ENCODE results near the gene CYP26C1.

The CYP26C1 gene

DNA sequence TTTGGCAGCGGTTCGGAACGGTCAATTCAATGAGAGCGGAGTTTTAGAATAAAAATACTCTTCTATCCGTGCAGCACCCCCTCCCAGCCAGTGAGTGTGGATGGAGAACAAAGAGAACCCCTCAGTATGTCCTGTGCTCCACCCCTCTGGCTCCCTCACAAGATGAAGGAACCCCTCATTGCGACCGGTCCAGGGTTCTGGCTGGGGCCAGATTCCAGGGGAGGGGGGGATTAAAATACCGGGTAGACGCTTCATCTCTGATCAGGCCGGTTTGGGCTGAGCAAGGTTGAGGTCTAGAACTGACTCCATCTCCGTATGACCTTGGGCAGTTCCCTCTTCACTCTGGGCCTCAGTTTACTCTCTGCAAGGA lies 5.9 kb downstream of the CYP26C1 start (continued):
- TF ChIP-seq ZNF837 (tag by site-specific recombination; IDR thresholded peaks at IDR 0.05) = no peak

GRCh38 chr10:93067443-93068365 lies 7.1 kb downstream of the CYP26C1 start:
- POLR2A ChIA-PET = no interaction called here

More at GRCh38 chr10:93067443-93068365, 7.1 kb downstream of the CYP26C1 start:
- CTCF ChIA-PET = interaction anchor here (0.6 to 1.7 kb wide), 9 partner anchors 8 to 309 kb away, joined by 3 to 10 read pairs (median 4); no protein-coding TSS in a partner anchor
- no peaks in the 10 kb centered on the region for H3K9me3 ChIP-seq (ENCODE audit: control insufficient read depth, insufficient read depth, low read depth, low read length)
- no peak overlapping the region for H3K4me3 ChIP-seq (ENCODE audit: low read depth, low read length)
- no peak overlapping the region for H3K27ac ChIP-seq (ENCODE audit: extremely low read depth, low read depth, low read length)
- no peak for TF ChIP-seq ZNF585B (tag by site-specific recombination; IDR thresholded peaks at IDR 0.05)
- TF ChIP-seq CTCF (tag by site-specific recombination; IDR thresholded peaks at IDR 0.05) = no peak
- no peak for TF ChIP-seq ZNF76 (tag by site-specific recombination; IDR thresholded peaks at IDR 0.05; ENCODE audit: borderline replicate concordance, low read depth)
- TF ChIP-seq TRIM28 (IDR thresholded peaks at IDR 0.05; ENCODE audit: borderline replicate concordance, low read length) = no peak
- TF ChIP-seq ZSCAN30 (tag by site-specific recombination; IDR thresholded peaks at IDR 0.05) = no peak
- TF ChIP-seq ZNF140 (tag by site-specific recombination; IDR thresholded peaks at IDR 0.05) = no peak
- TF ChIP-seq, protein P1, sequence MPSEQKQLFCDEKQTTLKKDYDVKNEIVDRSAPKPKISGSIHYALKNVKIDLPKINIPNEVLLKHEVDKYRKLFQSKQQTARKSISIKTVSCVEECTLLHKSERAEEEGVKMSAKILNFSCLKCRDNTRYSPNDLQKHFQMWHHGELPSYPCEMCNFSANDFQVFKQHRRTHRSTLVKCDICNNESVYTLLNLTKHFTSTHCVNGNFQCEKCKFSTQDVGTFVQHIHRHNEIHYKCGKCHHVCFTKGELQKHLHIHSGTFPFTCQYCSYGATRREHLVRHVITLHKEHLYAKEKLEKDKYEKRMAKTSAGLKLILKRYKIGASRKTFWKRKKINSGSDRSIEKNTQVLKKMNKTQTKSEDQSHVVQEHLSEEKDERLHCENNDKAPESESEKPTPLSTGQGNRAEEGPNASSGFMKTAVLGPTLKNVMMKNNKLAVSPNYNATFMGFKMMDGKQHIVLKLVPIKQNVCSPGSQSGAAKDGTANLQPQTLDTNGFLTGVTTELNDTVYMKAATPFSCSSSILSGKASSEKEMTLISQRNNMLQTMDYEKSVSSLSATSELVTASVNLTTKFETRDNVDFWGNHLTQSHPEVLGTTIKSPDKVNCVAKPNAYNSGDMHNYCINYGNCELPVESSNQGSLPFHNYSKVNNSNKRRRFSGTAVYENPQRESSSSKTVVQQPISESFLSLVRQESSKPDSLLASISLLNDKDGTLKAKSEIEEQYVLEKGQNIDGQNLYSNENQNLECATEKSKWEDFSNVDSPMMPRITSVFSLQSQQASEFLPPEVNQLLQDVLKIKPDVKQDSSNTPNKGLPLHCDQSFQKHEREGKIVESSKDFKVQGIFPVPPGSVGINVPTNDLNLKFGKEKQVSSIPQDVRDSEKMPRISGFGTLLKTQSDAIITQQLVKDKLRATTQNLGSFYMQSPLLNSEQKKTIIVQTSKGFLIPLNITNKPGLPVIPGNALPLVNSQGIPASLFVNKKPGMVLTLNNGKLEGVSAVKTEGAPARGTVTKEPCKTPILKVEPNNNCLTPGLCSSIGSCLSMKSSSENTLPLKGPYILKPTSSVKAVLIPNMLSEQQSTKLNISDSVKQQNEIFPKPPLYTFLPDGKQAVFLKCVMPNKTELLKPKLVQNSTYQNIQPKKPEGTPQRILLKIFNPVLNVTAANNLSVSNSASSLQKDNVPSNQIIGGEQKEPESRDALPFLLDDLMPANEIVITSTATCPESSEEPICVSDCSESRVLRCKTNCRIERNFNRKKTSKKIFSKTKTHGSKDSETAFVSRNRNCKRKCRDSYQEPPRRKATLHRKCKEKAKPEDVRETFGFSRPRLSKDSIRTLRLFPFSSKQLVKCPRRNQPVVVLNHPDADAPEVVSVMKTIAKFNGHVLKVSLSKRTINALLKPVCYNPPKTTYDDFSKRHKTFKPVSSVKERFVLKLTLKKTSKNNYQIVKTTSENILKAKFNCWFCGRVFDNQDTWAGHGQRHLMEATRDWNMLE (tag by site-specific recombination; conservative IDR thresholded peaks at IDR 0.05; ENCODE audit: low read depth) = no peak
- TF ChIP-seq PRDM1 (tag by site-specific recombination; IDR thresholded peaks at IDR 0.05) = no peak
- TF ChIP-seq ZNF19 (tag by site-specific recombination; IDR thresholded peaks at IDR 0.05; ENCODE audit: low read depth) = no peak
- TF ChIP-seq, protein P2, sequence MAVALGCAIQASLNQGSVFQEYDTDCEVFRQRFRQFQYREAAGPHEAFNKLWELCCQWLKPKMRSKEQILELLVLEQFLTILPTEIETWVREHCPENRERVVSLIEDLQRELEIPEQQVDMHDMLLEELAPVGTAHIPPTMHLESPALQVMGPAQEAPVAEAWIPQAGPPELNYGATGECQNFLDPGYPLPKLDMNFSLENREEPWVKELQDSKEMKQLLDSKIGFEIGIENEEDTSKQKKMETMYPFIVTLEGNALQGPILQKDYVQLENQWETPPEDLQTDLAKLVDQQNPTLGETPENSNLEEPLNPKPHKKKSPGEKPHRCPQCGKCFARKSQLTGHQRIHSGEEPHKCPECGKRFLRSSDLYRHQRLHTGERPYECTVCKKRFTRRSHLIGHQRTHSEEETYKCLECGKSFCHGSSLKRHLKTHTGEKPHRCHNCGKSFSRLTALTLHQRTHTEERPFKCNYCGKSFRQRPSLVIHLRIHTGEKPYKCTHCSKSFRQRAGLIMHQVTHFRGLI (tag by site-specific recombination; IDR thresholded peaks at IDR 0.05) = no peak
- TF ChIP-seq ZBTB21 (tag by site-specific recombination; IDR thresholded peaks at IDR 0.05) = no peak
- TF ChIP-seq ZNF223 (tag by site-specific recombination; IDR thresholded peaks at IDR 0.05) = no peak
- no peak for TF ChIP-seq ZNF629 (tag by site-specific recombination; IDR thresholded peaks at IDR 0.05)
- no peak for TF ChIP-seq ZNF433 (tag by site-specific recombination; IDR thresholded peaks at IDR 0.05; ENCODE audit: low read depth)
- TF ChIP-seq, protein P3, sequence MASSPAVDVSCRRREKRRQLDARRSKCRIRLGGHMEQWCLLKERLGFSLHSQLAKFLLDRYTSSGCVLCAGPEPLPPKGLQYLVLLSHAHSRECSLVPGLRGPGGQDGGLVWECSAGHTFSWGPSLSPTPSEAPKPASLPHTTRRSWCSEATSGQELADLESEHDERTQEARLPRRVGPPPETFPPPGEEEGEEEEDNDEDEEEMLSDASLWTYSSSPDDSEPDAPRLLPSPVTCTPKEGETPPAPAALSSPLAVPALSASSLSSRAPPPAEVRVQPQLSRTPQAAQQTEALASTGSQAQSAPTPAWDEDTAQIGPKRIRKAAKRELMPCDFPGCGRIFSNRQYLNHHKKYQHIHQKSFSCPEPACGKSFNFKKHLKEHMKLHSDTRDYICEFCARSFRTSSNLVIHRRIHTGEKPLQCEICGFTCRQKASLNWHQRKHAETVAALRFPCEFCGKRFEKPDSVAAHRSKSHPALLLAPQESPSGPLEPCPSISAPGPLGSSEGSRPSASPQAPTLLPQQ (tag by site-specific recombination; IDR thresholded peaks at IDR 0.05) = no peak
- TF ChIP-seq OVOL3 (tag by site-specific recombination; IDR thresholded peaks at IDR 0.05) = no peak
- no peak for TF ChIP-seq ZNF37A (tag by site-specific recombination; IDR thresholded peaks at IDR 0.05)
- TF ChIP-seq, protein P4, sequence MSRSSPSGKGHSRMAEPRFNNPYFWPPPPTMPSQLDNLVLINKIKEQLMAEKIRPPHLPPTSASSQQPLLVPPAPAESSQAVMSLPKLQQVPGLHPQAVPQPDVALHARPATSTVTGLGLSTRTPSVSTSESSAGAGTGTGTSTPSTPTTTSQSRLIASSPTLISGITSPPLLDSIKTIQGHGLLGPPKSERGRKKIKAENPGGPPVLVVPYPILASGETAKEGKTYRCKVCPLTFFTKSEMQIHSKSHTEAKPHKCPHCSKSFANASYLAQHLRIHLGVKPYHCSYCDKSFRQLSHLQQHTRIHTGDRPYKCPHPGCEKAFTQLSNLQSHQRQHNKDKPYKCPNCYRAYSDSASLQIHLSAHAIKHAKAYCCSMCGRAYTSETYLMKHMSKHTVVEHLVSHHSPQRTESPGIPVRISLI (tag by site-specific recombination; IDR thresholded peaks at IDR 0.05) = no peak
- no peak for TF ChIP-seq ZNF596 (tag by site-specific recombination; IDR thresholded peaks at IDR 0.05)
- TF ChIP-seq, protein P5, sequence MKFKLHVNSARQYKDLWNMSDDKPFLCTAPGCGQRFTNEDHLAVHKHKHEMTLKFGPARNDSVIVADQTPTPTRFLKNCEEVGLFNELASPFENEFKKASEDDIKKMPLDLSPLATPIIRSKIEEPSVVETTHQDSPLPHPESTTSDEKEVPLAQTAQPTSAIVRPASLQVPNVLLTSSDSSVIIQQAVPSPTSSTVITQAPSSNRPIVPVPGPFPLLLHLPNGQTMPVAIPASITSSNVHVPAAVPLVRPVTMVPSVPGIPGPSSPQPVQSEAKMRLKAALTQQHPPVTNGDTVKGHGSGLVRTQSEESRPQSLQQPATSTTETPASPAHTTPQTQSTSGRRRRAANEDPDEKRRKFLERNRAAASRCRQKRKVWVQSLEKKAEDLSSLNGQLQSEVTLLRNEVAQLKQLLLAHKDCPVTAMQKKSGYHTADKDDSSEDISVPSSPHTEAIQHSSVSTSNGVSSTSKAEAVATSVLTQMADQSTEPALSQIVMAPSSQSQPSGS (tag by site-specific recombination; IDR thresholded peaks at IDR 0.05; ENCODE audit: low read depth) = no peak
- no peaks in the 10 kb centered on the region for H3K4me1 ChIP-seq (ENCODE audit: control insufficient read depth, insufficient read depth, low read length)
- H3K36me3 ChIP-seq (ENCODE audit: control insufficient read depth in 2 of 2, insufficient read depth in 1 of 2, low read length in 2 of 2) = peaks cover 0 to 3% of the 10 kb centered on the region in 2 experiments; a peak in 1 of 3 replicates
